Liver (tissue), 9 donors: ENCODE data around the gene NTPCR. TPM values are rescaled to one million over a fixed set of nuclear protein-coding genes. Genes with fewer than 3 reads are reported as not detected.

Experiments
- DNase-seq: peaks from one replicate; pipeline ENCODE4 v3.0.0-alpha.2; 2017; ENCODE audit warnings: low spot score
- H3K27ac ChIP-seq, 2 donors: one replicate each; pipeline ENCODE4 v1.7.0; 2013; ENCODE audit warnings: inconsistent platforms in 2 of 2, low read length in 2 of 2, control low read depth in 1 of 2, low read depth in 1 of 2, mild to moderate bottlenecking in 1 of 2
- H3K27me3 ChIP-seq, 4 donors: one replicate each; pipeline versions ENCODE4 v1.6.1 to v1.7.0; 2013; ENCODE audit warnings: low read length in 3 of 4, inconsistent platforms in 1 of 4, mild to moderate bottlenecking in 1 of 4, moderate library complexity in 1 of 4; ENCODE audit not compliant: control insufficient read depth in 4 of 4, insufficient read depth in 4 of 4
- H3K36me3 ChIP-seq, 4 donors: one replicate each; pipeline versions ENCODE4 v1.6.1 to v1.7.0; 2013; ENCODE audit warnings: low read length in 3 of 4, mild to moderate bottlenecking in 3 of 4, low read depth in 1 of 4, moderate library complexity in 1 of 4; ENCODE audit not compliant: control insufficient read depth in 4 of 4, insufficient read depth in 3 of 4
- H3K4me1 ChIP-seq, 4 donors: one replicate each; pipeline versions ENCODE4 v1.6.1 to v1.7.0; 2013; ENCODE audit warnings: low read length in 3 of 4, mild to moderate bottlenecking in 3 of 4, moderate library complexity in 1 of 4; ENCODE audit not compliant: control insufficient read depth in 4 of 4, insufficient read depth in 4 of 4
- H3K4me3 ChIP-seq, 3 donors: one replicate each; pipeline versions ENCODE4 v1.6.1 to v1.7.0; 2013; ENCODE audit warnings: low read length in 3 of 3, control low read depth in 1 of 3, low read depth in 1 of 3, mild to moderate bottlenecking in 1 of 3
- H3K9ac ChIP-seq, 2 donors: one replicate each; pipeline ENCODE4 v1.7.0; 2013; ENCODE audit warnings: low read length in 2 of 2, mild to moderate bottlenecking in 2 of 2, moderate library complexity in 2 of 2, control low read depth in 1 of 2, low read depth in 1 of 2
- H3K9me3 ChIP-seq, 4 donors: one replicate each; pipeline versions ENCODE4 v1.6.1 to v1.7.0; 2013; ENCODE audit warnings: low read length in 3 of 4; ENCODE audit not compliant: control insufficient read depth in 4 of 4
- ATF3 ChIP-seq: IDR thresholded peaks from 2 replicates; pipeline ENCODE4 v1.6.1; 2016; ENCODE audit warnings: antibody characterized with exemption
- CTCF ChIP-seq: fragments of 150-350 bp; IDR thresholded peaks from 2 replicates; pipeline ENCODE4 v1.5.1; 2017; ENCODE audit warnings: improper control_type of control experiment, low read depth, low read length; ENCODE audit not compliant: missing input control
- EGR1 ChIP-seq, 2 donors: IDR thresholded peaks; 2 replicates each; pipeline ENCODE4 v1.6.1; 2016 to 2018; ENCODE audit warnings: antibody characterized with exemption in 2 of 2, low read depth in 2 of 2
- FOXA1 ChIP-seq: IDR thresholded peaks from 2 replicates; pipeline ENCODE4 v1.6.1; 2016; ENCODE audit warnings: antibody characterized with exemption
- FOXA2 ChIP-seq: IDR thresholded peaks from 2 replicates; pipeline ENCODE4 v1.6.1; 2016; ENCODE audit warnings: antibody characterized with exemption
- HNF4G ChIP-seq: IDR thresholded peaks from 2 replicates; pipeline ENCODE4 v1.6.1; 2016; ENCODE audit warnings: antibody characterized with exemption
- JUND ChIP-seq, 2 donors: IDR thresholded peaks; 2 replicates each; pipeline ENCODE4 v1.6.1; 2016; ENCODE audit warnings: antibody characterized with exemption in 2 of 2
- MAX ChIP-seq: IDR thresholded peaks from 2 replicates; pipeline ENCODE4 v1.6.1; 2016; ENCODE audit warnings: antibody characterized with exemption
- NR2F2 ChIP-seq: IDR thresholded peaks from 2 replicates; pipeline ENCODE4 v1.6.1; 2016; ENCODE audit warnings: antibody characterized with exemption
- RAD21 ChIP-seq, 2 donors: IDR thresholded peaks; 2 replicates each; pipeline ENCODE4 v1.6.1; 2016; ENCODE audit warnings: antibody characterized with exemption in 2 of 2, mild to moderate bottlenecking in 2 of 2
- TAF1 ChIP-seq: conservative IDR thresholded peaks from 2 replicates; pipeline ENCODE4 v1.6.1; 2016; ENCODE audit warnings: antibody characterized with exemption, mild to moderate bottlenecking
- YY1 ChIP-seq: IDR thresholded peaks from 2 replicates; pipeline ENCODE4 v1.6.1; 2016; ENCODE audit warnings: antibody characterized with exemption, mild to moderate bottlenecking
- WGBS: extraction: QIAGEN DNeasy Blood & Tissue Kit; methylation state at CpG from one replicate; pipeline ENCODE4 v1.1.7; 2013; 5-methylcytosine and 5-hydroxymethylcytosine counted together
- polyA plus RNA-seq, 2 donors: library from polyadenylated mRNA; stranded (reverse) in 1 of 2; unstranded in 1 of 2; fragments of 200-250 nt in 1 of 2; fragments of >200 nt in 1 of 2; fragmentation: Nextera tagmentation in 1 of 2; extraction: Ambion mirVana in 1 of 2; gene quantifications; one replicate each; pipeline versions ENCODE4 v1.2.1 to v1.2.3, GENCODE V29; 2013 to 2015
- total RNA-seq, 2 donors: library from RNA; depleted of rRNA; stranded (reverse); fragments of >200 nt; gene quantifications; one replicate each; pipeline ENCODE4 v1.2.3, GENCODE V29; 2014
- TF ChIP-seq, protein P1 (sequence below): IDR thresholded peaks from 2 replicates; pipeline ENCODE4 v1.6.1; 2016; ENCODE audit warnings: antibody characterized with exemption, mild to moderate bottlenecking
- TF ChIP-seq, protein P2 (sequence below): IDR thresholded peaks from 2 replicates; pipeline ENCODE4 v1.6.1; 2016; ENCODE audit warnings: antibody characterized with exemption
- donor health status: healthy.
- donor health status: healthy.
- donor health status: healthy.
- donor health status: healthy.
- donor health status: healthy.

The NTPCR gene
- total and polyA plus RNA-seq, 4 donors: 7.2 to 37.2 (median 19.2) TPM

GRCh38 chr1:232998138-232998537 is 47.7 kb downstream of the NTPCR start:
- no peak for DNase-seq
- 95% methylated on average over 15 of the region's 15 CpGs for WGBS
- H3K36me3 ChIP-seq: no peaks in the 10 kb centered on the region

GRCh38 chr1:232998646-232999045 is 48.2 kb downstream of the NTPCR start:
- 94% methylated on average over 3 of the region's 3 CpGs for WGBS
- Histone ChIP-seq H3K27me3 (no peaks in the 10 kb centered on the region), H3K27ac (no peak overlapping the region), H3K9ac (no peak overlapping the region), H3K9me3 (peaks cover 0 to 1% (median under 1%) of the 10 kb centered on the region in 4 donors), H3K36me3 (no peaks in the 10 kb centered on the region), H3K4me3 (no peak overlapping the region), H3K4me1 (no peaks in the 10 kb centered on the region)
- no peak for DNase-seq
- TF ChIP-seq JUND (IDR thresholded peaks at IDR 0.05) (no peak), RAD21 (IDR thresholded peaks at IDR 0.05) (no peak), MAX (no peak), TAF1 (no peak), FOXA2 (no peak), NR2F2 (no peak), YY1 (no peak)
- TF ChIP-seq, protein P1, sequence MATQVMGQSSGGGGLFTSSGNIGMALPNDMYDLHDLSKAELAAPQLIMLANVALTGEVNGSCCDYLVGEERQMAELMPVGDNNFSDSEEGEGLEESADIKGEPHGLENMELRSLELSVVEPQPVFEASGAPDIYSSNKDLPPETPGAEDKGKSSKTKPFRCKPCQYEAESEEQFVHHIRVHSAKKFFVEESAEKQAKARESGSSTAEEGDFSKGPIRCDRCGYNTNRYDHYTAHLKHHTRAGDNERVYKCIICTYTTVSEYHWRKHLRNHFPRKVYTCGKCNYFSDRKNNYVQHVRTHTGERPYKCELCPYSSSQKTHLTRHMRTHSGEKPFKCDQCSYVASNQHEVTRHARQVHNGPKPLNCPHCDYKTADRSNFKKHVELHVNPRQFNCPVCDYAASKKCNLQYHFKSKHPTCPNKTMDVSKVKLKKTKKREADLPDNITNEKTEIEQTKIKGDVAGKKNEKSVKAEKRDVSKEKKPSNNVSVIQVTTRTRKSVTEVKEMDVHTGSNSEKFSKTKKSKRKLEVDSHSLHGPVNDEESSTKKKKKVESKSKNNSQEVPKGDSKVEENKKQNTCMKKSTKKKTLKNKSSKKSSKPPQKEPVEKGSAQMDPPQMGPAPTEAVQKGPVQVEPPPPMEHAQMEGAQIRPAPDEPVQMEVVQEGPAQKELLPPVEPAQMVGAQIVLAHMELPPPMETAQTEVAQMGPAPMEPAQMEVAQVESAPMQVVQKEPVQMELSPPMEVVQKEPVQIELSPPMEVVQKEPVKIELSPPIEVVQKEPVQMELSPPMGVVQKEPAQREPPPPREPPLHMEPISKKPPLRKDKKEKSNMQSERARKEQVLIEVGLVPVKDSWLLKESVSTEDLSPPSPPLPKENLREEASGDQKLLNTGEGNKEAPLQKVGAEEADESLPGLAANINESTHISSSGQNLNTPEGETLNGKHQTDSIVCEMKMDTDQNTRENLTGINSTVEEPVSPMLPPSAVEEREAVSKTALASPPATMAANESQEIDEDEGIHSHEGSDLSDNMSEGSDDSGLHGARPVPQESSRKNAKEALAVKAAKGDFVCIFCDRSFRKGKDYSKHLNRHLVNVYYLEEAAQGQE: no peak

More at GRCh38 chr1:232998138-232998537, 47.7 kb downstream of the NTPCR start:
- Histone ChIP-seq H3K4me1 (no peaks in the 10 kb centered on the region), H3K4me3 (no peak overlapping the region), H3K27ac (no peak overlapping the region), H3K27me3 (no peaks in the 10 kb centered on the region), H3K9me3 (peaks cover 0 to 3% (median under 1%) of the 10 kb centered on the region in 4 donors), H3K9ac (no peak overlapping the region)
- TF ChIP-seq JUND (IDR thresholded peaks at IDR 0.05): no peak

- Histone ChIP-seq H3K4me1 (no peaks in the 10 kb centered on the region), H3K27ac (no peak overlapping the region), H3K36me3 (no peaks in the 10 kb centered on the region), H3K27me3 (no peaks in the 10 kb centered on the region), H3K4me3 (no peak overlapping the region), H3K9ac (no peak overlapping the region), H3K9me3 (no peaks in the 10 kb centered on the region)
- DNase-seq: no peak
- WGBS: 95% methylated on average over 16 of the region's 16 CpGs
- TF ChIP-seq ATF3 (no peak), YY1 (no peak), CTCF (no peak), FOXA1 (no peak), JUND (IDR thresholded peaks at IDR 0.05) (no peak), EGR1 (IDR thresholded peaks at IDR 0.05; ENCODE audit: low read depth in 2 of 2) (no peak), FOXA2 (no peak), HNF4G (no peak), TAF1 (no peak), NR2F2 (no peak), MAX (no peak)
- TF ChIP-seq, protein P2, sequence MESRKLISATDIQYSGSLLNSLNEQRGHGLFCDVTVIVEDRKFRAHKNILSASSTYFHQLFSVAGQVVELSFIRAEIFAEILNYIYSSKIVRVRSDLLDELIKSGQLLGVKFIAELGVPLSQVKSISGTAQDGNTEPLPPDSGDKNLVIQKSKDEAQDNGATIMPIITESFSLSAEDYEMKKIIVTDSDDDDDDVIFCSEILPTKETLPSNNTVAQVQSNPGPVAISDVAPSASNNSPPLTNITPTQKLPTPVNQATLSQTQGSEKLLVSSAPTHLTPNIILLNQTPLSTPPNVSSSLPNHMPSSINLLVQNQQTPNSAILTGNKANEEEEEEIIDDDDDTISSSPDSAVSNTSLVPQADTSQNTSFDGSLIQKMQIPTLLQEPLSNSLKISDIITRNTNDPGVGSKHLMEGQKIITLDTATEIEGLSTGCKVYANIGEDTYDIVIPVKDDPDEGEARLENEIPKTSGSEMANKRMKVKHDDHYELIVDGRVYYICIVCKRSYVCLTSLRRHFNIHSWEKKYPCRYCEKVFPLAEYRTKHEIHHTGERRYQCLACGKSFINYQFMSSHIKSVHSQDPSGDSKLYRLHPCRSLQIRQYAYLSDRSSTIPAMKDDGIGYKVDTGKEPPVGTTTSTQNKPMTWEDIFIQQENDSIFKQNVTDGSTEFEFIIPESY: no peak
- TF ChIP-seq, protein P1: no peak
These were observed 49.7 kb downstream of the NTPCR start for GRCh38 chr1:232999956-233000625.
